Fibroblast of villous mesenchyme (primary cell): ENCODE results near the gene P2RX7. TPM values are rescaled to one million over a fixed set of nuclear protein-coding genes. Genes with fewer than 3 reads are reported as not detected.

Experiments used
- DNase-seq: peaks from one replicate; pipeline ENCODE4 v3.0.0-alpha.2; 2010; ENCODE audit warnings: low read depth
- H3K4me3 ChIP-seq: 2 replicates; pipeline ENCODE4 v1.5.1; 2011; ENCODE audit warnings: low read depth, mild to moderate bottlenecking, low read length
- CTCF ChIP-seq: IDR thresholded peaks from 2 replicates; pipeline ENCODE4 v1.5.1; 2012; ENCODE audit warnings: low read depth, mild to moderate bottlenecking, low read length; ENCODE audit not compliant: insufficient read depth
- total RNA-seq: library from RNA; depleted of rRNA; stranded (reverse); fragments of >200 nt; gene quantifications from 2 replicates; pipeline ENCODE4 v1.2.3, GENCODE V29; 2012

The P2RX7 gene
- total RNA-seq, 1 donor: 0.43 TPM

GRCh38 chr12:121124402-121125109 lies 8.1 kb upstream of the P2RX7 start:
- no peak overlapping the region for H3K4me3 ChIP-seq
- DNase-seq: peak; percentile 66
- TF ChIP-seq CTCF: no peak

- no peak for DNase-seq
- no peak for TF ChIP-seq CTCF
- no peak overlapping the region for H3K4me3 ChIP-seq
Observed at GRCh38 chr12:121127501-121127900, 5.2 kb upstream of the P2RX7 start.

GRCh38 chr12:121128908-121129810 lies 3.5 kb upstream of the P2RX7 start:
- peak; percentile 57 for DNase-seq
- no peak for TF ChIP-seq CTCF
- H3K4me3 ChIP-seq: no peak overlapping the region

GRCh38 chr12:121129811-121130147 lies 2.9 kb upstream of the P2RX7 start:
- no peak for TF ChIP-seq CTCF
- no peak for DNase-seq
- H3K4me3 ChIP-seq: no peak overlapping the region

GRCh38 chr12:121130866-121131373 lies 1.8 kb upstream of the P2RX7 start:
- no peak for DNase-seq
- no peak overlapping the region for H3K4me3 ChIP-seq
- TF ChIP-seq CTCF: no peak

GRCh38 chr12:121131941-121132341 lies 735 bp upstream of the P2RX7 start:
- no peak for TF ChIP-seq CTCF
- no peak for DNase-seq
- H3K4me3 ChIP-seq: no peak overlapping the region
